Prostate gland (tissue), 2 donors: ENCODE results near the gene SSBP3.

Source experiments
- CTCF ChIP-seq, 4 experiments: fragments of 200-600 bp in 2 of 4; fragments of 450-650 bp in 2 of 4; sonication (generic) in 2 of 4; IDR thresholded peaks; 1 replicate in 3 of 4; 2 replicates in 1 of 4; pipeline ENCODE4 v1.5.1; 2016 to 2019; ENCODE audit warnings: antibody characterized with exemption in 4 of 4, mild to moderate bottlenecking in 2 of 4, moderate library complexity in 2 of 4
- POLR2A ChIP-seq: fragments of 450-650 bp; IDR thresholded peaks from one replicate; pipeline ENCODE4 v1.6.1; 2016; ENCODE audit warnings: antibody characterized with exemption, mild to moderate bottlenecking
- POLR2AphosphoS5 ChIP-seq: sonication (generic); formaldehyde crosslinking; IDR thresholded peaks from one replicate; pipeline ENCODE4 v1.6.1; 2017; ENCODE audit warnings: antibody characterized with exemption

DNA sequence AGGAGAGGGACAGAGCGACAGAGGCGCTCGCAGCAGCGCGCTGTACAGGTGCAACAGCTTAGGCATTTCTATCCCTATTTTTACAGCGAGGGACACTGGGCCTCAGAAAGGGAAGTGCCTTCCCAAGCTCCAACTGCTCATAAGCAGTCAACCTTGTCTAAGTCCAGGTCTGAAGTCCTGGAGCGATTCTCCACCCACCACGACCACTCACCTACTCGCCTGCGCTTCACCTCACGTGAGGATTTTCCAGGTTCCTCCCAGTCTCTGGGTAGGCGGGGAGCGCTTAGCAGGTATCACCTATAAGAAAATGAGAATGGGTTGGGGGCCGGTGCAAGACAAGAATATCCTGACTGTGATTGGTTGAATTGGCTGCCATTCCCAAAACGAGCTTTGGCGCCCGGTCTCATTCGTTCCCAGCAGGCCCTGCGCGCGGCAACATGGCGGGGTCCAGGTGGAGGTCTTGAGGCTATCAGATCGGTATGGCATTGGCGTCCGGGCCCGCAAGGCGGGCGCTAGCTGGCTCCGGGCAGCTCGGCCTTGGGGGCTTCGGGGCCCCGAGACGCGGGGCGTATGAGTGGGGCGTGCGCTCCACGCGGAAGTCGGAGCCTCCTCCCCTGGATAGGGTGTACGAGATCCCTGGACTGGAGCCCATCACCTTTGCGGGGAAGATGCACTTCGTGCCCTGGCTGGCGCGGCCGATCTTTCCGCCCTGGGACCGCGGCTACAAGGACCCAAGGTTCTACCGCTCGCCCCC is 206.3 kb downstream of the SSBP3 start, which contains the start of the genes CYB5RL and MRPL37:
- TF ChIP-seq CTCF (IDR thresholded peaks at IDR 0.05), result peak in 2 of 4 experiments; percentile 9 to 24
- peak; percentile 68 for TF ChIP-seq POLR2A
- TF ChIP-seq POLR2AphosphoS5, result peak; percentile 97
